ENCODE data around the gene DNAJB8.

DNA sequence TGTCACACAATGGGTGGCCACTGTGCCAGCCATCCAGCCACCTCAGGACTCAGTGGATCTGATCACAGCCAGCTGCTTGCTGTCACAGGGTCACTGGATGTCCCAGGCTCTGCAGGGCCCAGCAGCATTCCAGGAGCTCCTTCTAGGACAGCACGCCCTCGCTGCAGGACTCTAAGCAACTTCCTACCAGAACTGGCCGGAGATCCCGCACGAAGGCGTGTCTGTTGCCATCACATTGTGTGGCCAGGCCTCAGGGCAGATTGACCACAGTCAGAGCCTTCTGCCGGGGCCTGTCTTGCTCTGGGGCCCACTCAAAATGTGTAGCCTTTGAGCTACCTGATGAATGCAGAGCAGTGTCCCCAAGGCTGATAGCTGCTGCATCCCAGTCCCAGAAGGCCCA is 24.6 kb downstream of the DNAJB8 start:
- TF ChIP-seq EP300 (IDR thresholded peaks at IDR 0.05) = no peak
- TF ChIP-seq, protein P1, sequence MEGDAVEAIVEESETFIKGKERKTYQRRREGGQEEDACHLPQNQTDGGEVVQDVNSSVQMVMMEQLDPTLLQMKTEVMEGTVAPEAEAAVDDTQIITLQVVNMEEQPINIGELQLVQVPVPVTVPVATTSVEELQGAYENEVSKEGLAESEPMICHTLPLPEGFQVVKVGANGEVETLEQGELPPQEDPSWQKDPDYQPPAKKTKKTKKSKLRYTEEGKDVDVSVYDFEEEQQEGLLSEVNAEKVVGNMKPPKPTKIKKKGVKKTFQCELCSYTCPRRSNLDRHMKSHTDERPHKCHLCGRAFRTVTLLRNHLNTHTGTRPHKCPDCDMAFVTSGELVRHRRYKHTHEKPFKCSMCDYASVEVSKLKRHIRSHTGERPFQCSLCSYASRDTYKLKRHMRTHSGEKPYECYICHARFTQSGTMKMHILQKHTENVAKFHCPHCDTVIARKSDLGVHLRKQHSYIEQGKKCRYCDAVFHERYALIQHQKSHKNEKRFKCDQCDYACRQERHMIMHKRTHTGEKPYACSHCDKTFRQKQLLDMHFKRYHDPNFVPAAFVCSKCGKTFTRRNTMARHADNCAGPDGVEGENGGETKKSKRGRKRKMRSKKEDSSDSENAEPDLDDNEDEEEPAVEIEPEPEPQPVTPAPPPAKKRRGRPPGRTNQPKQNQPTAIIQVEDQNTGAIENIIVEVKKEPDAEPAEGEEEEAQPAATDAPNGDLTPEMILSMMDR (IDR thresholded peaks at IDR 0.05) = no peak
